Measurements from ENCODE around the gene SBNO2.
A peak's percentile ranks its signal among the peaks of the same experiment; 100 is the strongest.

Gene SBNO2

DNA sequence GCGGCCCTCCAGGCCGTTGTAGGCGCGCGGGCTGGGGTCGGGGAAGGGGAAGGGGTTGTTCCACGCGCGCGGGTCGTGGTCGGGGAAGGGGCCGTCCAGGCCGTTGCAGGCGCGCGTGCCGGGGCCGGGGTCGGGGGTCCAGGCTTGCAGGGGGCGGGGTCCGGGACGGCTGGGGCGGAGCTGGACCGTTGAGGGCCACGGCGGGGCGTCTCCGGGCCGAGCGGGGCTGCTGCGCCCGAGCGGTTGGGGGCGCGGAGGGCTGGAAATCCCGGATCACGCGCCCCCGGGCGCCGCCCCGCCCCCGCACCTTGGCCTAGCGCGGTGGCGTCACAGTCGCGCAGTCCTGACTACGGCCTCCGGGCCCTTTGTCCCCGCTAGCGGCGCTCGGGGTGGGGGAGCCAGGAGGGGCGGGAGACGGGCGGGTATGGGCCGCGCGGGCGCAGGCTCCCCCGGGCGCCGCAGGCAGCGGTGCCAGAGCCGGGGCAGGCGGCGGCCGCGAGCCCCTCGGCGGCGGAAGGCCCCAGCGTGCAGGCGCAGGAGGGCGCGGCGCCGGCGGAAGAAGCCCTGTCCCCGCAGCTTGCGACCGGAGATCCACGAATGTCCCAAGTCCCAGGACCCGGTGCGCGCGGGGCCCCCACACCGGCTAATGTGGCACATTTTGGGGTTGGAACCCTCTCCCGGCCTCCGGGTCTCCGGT, 69.6 kb downstream of the SBNO2 start:
- Histone ChIP-seq H3K9me2 (replicated peaks; ENCODE audit: low read depth, low read length) (no peaks in the 10 kb centered on the region), H3K9me3 (ENCODE audit: insufficient read depth, low read depth, low read length) (no peaks in the 10 kb centered on the region), H2AFZ (ENCODE audit: low read length) (peak overlapping the region; percentile 81; the same call in 1 of the 2 replicates), H3K4me2 (ENCODE audit: low read depth, low read length, poor library complexity, severe bottlenecking) (peak overlapping the region; percentile 98), H4K20me1 (ENCODE audit: insufficient read depth, low read length, poor library complexity, severe bottlenecking) (peaks cover 21% of the 10 kb centered on the region), H3F3A (ENCODE audit: low read depth) (no peaks in the 10 kb centered on the region), H3K79me2 (ENCODE audit: insufficient read depth, low read length) (peaks cover 21% of the 10 kb centered on the region), H3K36me3 (ENCODE audit: insufficient read depth, low read length) (peaks cover 10% of the 10 kb centered on the region; the same call in 1 of the 2 replicates), H3K4me1 (ENCODE audit: insufficient read depth, low read length, poor library complexity, severe bottlenecking) (peaks cover 20% of the 10 kb centered on the region), H3K4me3 (ENCODE audit: low read length, poor library complexity, severe bottlenecking) (peak overlapping the region; percentile 82), H3K9ac (ENCODE audit: low read depth, low read length, poor library complexity, severe bottlenecking) (peak overlapping the region; percentile 90), H3K27me3 (ENCODE audit: insufficient read depth, low read length, poor library complexity, severe bottlenecking) (no peaks in the 10 kb centered on the region)
- TF ChIP-seq EZH2phosphoT487 (IDR thresholded peaks at IDR 0.05; ENCODE audit: borderline replicate concordance) = no peak
- TF ChIP-seq, protein P1, sequence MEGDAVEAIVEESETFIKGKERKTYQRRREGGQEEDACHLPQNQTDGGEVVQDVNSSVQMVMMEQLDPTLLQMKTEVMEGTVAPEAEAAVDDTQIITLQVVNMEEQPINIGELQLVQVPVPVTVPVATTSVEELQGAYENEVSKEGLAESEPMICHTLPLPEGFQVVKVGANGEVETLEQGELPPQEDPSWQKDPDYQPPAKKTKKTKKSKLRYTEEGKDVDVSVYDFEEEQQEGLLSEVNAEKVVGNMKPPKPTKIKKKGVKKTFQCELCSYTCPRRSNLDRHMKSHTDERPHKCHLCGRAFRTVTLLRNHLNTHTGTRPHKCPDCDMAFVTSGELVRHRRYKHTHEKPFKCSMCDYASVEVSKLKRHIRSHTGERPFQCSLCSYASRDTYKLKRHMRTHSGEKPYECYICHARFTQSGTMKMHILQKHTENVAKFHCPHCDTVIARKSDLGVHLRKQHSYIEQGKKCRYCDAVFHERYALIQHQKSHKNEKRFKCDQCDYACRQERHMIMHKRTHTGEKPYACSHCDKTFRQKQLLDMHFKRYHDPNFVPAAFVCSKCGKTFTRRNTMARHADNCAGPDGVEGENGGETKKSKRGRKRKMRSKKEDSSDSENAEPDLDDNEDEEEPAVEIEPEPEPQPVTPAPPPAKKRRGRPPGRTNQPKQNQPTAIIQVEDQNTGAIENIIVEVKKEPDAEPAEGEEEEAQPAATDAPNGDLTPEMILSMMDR (conservative IDR thresholded peaks at IDR 0.05; ENCODE audit: low read length) = no peak

DNA sequence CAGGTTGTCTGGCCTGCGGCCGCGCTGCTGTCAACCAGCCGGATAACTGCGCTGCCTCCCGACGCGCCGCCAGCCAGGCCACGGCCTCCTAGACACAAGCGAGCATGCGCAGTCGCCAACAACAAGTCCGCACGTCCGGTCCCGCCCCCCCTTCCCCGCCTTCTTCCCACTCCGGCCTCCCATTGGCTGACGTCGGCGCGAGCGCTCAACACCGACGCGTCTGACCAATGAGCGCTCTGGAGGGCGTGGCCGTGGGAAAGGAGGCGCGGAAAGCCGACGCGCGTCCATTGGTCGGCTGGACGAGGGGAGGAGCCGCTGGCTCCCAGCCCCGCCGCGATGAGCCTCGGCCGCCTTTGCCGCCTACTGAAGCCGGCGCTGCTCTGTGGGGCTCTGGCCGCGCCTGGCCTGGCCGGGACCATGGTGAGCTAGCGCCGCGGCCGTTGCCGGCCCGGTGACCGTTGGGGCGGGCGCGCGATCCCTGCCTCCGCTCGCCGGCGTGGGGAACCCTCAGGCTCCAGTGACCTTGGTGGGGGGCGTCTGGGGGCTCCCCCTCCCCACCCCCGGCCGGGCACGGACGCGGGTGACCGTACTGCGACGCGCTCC, 70.3 kb downstream of the SBNO2 start, which contains the start of gene GPX4:
TSS of gene GPX4 (plus strand) at position 287 of the 603 bp plus-strand sequence. CDS start at position 337, 50 bp downstream.
- peaks cover 21% of the 10 kb centered on the region for H3K79me2 ChIP-seq (ENCODE audit: insufficient read depth, low read length)
- H3K4me2 ChIP-seq (ENCODE audit: low read depth, low read length, poor library complexity, severe bottlenecking) = peak within 1 kb of the TSS; percentile 98
- H4K20me1 ChIP-seq (ENCODE audit: insufficient read depth, low read length, poor library complexity, severe bottlenecking) = peaks cover 21% of the 10 kb centered on the region
- TF ChIP-seq EZH2phosphoT487 (IDR thresholded peaks at IDR 0.05; ENCODE audit: borderline replicate concordance) = no peak
- TF ChIP-seq, protein P1 (conservative IDR thresholded peaks at IDR 0.05; ENCODE audit: low read length) = no peak
- peaks cover 20% of the 10 kb centered on the region for H3K4me1 ChIP-seq (ENCODE audit: insufficient read depth, low read length, poor library complexity, severe bottlenecking)
- no peaks in the 10 kb centered on the region for H3K27me3 ChIP-seq (ENCODE audit: insufficient read depth, low read length, poor library complexity, severe bottlenecking)
- H3K36me3 ChIP-seq (ENCODE audit: insufficient read depth, low read length) = peaks cover 10% of the 10 kb centered on the region; the same call in 1 of the 2 replicates
- no peaks in the 10 kb centered on the region for H3K9me2 ChIP-seq (replicated peaks; ENCODE audit: low read depth, low read length)
- H3F3A ChIP-seq (ENCODE audit: low read depth) = no peaks in the 10 kb centered on the region
- no peaks in the 10 kb centered on the region for H3K9me3 ChIP-seq (ENCODE audit: insufficient read depth, low read depth, low read length)
- peak within 1 kb of the TSS; percentile 81; the same call in 1 of the 2 replicates for H2AFZ ChIP-seq (ENCODE audit: low read length)
- peak within 1 kb of the TSS; percentile 82 for H3K4me3 ChIP-seq (ENCODE audit: low read length, poor library complexity, severe bottlenecking)
- peak within 1 kb of the TSS; percentile 90 for H3K9ac ChIP-seq (ENCODE audit: low read depth, low read length, poor library complexity, severe bottlenecking)

DNA sequence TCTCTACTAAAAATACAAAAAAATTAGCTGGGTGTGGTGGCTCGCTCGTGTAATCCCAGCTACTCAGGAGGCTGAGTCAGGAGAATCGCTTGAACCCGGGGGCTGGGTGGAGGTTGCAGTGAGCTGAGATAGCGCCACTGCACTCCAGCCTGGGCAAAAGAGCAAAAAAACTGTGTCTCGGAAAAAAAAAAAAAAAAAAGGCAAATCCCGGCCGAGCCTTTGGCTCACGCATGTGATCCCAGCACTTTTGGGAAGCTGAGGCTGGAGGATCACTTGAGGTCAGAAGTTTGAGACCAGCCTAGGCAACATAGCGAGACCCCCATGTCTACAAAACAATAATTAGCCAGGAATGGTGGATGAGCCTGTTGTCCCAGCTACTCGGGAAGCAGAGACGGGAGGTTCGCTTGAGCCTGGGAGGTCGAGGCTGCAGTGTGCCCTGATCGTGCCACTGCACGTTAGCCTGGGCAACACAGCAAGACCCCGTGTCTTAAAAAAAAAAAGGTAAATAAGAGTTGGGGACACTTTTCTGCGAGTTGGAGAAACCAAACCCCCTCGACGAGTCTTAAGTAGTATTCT, 70.8 kb downstream of the SBNO2 start:
- Histone ChIP-seq H3F3A (ENCODE audit: low read depth) (no peaks in the 10 kb centered on the region), H2AFZ (ENCODE audit: low read length) (0 out of 2 replicates have a peak overlapping the region, but pooled peaks have one; percentile 51), H3K9me2 (replicated peaks; ENCODE audit: low read depth, low read length) (no peaks in the 10 kb centered on the region), H3K9me3 (ENCODE audit: insufficient read depth, low read depth, low read length) (no peaks in the 10 kb centered on the region), H3K4me3 (ENCODE audit: low read length, poor library complexity, severe bottlenecking) (peak overlapping the region; percentile 67), H3K79me2 (ENCODE audit: insufficient read depth, low read length) (peaks cover 21% of the 10 kb centered on the region), H3K9ac (ENCODE audit: low read depth, low read length, poor library complexity, severe bottlenecking) (peak overlapping the region; percentile 52), H4K20me1 (ENCODE audit: insufficient read depth, low read length, poor library complexity, severe bottlenecking) (peaks cover 21% of the 10 kb centered on the region), H3K36me3 (ENCODE audit: insufficient read depth, low read length) (peaks cover 10% of the 10 kb centered on the region; the same call in 1 of the 2 replicates), H3K4me2 (ENCODE audit: low read depth, low read length, poor library complexity, severe bottlenecking) (peak overlapping the region; percentile 89), H3K27me3 (ENCODE audit: insufficient read depth, low read length, poor library complexity, severe bottlenecking) (no peaks in the 10 kb centered on the region), H3K4me1 (ENCODE audit: insufficient read depth, low read length, poor library complexity, severe bottlenecking) (peaks cover 20% of the 10 kb centered on the region)
- TF ChIP-seq, protein P1 (conservative IDR thresholded peaks at IDR 0.05; ENCODE audit: low read length) = no peak
- no peak for TF ChIP-seq EZH2phosphoT487 (IDR thresholded peaks at IDR 0.05; ENCODE audit: borderline replicate concordance)

Measured in Loucy (cell line).